Activated naive CD8-positive, alpha-beta T cell treated with anti-CD3 and anti-CD28 coated beads, Interleukin-2, amount 50 U/mL, for 16 hours (primary cell): ENCODE measurements around the gene ASPG.

ENCODE experiments used
- DNase-seq: peaks from one replicate; pipeline ENCODE4 v3.0.0-alpha.2; 2020; ENCODE audit warnings: low read depth, low spot score

Gene ASPG

GRCh38 chr14:104161602-104162367 is 76.3 kb downstream of the ASPG start:
- no peak for DNase-seq

GRCh38 chr14:104162495-104162894 is 77.0 kb downstream of the ASPG start:
- DNase-seq: no peak

- DNase-seq: no peak
Observed at GRCh38 chr14:104163541-104163940, 78.0 kb downstream of the ASPG start.

- DNase-seq: no peak
Observed at GRCh38 chr14:104164041-104164440, 78.5 kb downstream of the ASPG start.

- no peak for DNase-seq
Observed at GRCh38 chr14:104164512-104164911, 79.0 kb downstream of the ASPG start.
